Endometrium (tissue), 2 donors: ENCODE data around the gene ATP2B2.

Source experiments
- FAIRE-seq: peaks from 2 replicates; lab custom pipeline; 2012; peaks lifted over from hg19 to GRCh38; lab: Jason Lieb, UNC
- donor health status: control.
- donor health status: control.

The ATP2B2 gene

DNA sequence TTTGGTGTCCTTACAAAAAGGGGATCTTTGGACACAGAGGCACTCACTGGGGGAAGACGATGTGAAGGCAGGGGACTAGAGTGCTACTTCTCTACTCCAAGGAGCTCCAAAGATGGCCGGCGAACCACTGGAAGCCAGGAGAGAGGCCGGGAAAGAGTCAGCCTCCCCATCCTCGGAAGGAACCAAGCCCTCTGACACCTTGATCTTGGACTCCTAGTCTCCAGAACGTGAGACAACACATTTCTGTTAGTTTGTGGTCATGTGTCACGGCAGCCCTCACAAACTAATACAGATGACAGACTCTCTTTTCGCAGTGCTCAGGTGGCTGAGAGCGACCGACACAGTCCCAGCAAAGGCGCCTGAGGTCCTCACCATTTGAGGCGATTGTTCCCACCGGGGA, 24.4 kb upstream of the ATP2B2 start:
- no peak for FAIRE-seq

DNA sequence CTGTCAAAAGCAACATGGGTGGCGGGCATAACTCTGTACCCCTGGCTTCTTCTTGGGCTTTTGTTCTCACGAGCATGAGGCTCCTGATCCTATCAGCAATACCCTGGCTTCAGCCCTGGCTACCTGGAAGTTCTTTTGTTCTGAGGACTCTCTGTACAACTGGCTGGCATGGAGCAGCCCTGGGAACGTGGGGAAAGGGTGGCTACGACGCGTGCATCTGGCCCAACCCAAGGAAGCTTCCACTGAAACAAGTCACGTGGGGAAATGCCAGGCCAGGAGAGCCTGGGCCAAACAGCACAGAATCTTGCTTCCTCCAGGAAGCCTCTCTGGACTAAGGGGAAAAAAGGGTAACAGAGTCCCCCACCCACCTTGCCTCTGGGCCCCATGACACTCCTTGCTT, 22.7 kb upstream of the ATP2B2 start:
- FAIRE-seq, result no peak

DNA sequence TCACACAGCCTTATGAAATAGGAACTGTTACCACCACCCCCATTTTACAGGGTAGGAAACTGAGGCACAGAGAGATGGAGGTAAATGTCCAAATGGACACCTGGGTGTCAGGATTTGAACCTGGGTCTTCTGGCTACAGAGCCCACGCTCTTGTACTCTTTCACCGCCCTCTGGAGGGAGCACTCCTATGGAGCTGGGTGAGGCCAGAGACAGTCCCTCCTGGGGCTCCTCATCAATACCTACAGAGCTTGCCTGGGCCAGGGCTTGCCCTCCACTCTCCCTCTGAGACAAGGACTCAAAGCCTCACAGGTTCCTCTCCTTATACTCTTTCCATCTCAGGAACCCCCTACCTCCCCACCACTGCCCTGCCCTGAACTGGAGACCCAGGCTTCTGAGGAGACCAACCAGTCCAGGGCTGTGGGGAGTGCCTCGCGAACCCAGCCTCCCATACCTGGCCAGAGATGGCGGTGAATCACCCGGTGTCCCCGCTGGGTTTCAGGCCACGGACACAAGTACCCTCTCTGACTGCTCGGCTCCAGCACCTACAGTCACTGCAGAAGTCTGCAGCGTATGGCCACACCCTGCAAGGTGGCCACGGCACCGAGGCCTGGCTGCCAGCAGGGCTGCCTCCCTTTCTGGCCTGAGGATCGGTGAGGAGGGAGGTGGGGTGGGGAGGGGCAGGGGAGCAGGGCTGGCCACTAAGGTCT, 22.1 kb upstream of the ATP2B2 start:
- no peak for FAIRE-seq

DNA sequence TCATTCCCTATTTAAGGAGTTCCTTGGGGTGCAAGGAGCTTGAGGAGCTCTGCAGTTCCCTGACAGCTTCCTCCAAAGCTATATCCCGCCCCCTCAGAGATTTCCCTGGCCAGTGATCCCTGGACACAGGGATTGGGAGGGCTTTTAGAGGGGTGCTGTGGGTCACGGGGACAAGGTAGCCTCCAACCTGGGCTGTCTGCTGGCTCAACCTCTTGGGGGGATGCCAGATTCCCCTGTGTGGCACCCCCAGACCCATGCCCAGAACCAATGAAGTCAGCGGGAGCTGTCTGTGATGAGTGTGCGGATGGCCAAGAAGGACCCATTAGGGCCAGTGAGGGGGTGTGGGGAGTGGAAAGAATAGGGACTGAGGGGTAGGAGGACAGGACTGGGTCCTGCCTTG, 21.0 kb upstream of the ATP2B2 start:
- no peak for FAIRE-seq

DNA sequence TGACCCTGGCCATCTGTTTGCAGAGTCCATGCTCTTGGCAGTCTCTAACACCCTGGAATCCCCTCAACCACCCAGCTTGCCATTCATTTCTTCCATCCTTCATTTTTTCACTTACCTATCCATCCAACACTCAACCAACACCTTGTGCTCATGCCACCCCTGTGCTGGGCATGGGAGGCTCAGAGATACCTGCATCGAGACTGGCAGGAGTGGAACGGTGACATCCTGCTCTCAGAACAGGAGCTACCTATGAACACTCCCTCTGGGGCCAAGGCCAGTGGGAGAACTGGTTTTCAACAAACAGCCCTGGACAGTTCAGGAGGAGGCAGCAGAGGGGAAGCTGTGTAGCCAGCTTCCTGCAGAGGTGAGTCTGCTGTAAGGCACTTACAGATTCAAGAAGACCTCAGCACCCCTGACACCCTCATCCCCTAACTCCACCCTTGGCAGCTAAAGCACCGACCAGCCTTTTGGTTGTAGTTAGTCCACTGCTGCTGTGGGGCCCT, 19.5 kb upstream of the ATP2B2 start:
- FAIRE-seq, result no peak

DNA sequence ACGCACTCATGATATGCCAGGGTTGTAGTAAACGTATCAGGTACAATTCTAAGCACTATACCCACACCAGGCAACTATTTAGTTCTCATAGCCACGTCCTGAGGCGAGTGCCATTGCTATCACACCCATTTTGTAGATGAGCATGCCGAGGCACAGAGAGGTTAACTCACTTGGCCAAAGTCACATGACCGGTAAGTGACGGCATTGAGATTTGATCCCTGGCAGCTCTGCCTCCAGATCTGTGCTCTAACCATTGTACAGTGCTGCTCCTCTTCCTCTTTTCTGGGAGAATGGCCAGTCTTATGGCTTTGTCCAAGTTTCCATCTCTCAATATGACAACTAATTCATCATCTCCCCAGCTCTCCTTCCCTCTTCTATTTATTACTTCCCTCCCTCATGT, 18.9 kb upstream of the ATP2B2 start:
- FAIRE-seq, result no peak

DNA sequence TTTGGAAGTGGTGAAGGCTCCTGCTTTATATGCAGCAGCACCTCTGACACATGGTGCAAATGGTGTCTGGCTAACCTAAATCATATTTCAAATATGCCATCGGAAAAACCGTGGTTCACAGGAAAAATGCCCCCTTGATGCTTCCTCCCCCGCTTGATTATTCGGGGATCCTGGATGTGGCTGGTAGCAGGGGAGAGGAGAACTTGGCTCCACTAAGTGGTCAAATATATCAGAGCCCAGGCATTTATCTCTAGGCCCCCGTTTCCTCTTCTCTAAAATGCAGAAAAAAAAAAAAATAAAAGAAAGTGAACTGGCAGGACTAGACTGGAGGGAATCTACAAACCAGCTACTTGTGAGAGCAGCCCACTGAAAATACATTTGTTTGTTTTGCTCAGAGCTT, 18.2 kb upstream of the ATP2B2 start:
- no peak for FAIRE-seq

DNA sequence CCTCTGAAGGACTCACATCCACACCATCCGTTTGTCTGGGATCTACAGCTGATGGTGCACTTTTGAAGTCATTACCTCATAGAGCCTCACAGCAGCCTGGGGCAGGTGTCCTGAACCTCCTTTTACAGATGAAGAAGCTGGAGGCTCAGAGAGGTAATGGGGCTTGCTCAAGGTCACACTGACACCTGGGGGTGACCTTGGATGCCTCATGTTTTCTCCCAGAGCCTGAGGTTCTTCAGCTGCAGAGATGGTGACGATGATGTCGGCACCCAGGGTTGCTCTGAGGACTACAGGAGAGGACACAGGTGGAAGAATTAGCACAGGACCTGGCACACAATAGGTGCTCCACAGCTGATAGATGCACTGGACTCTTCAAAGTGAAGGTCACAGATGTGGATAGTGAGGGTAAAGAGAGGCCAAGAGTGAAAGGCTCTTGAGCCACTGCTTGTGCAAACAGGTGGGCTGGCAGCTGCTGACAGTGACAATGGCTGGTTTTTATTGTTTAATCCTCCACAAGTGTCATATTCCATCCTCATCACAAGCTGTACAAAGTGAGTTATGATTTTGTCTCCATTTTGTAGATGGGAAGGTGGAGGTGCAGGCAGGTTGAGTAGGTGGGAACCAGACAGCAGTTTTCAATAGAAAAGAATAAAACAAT, 17.4 kb upstream of the ATP2B2 start:
- no peak for FAIRE-seq

DNA sequence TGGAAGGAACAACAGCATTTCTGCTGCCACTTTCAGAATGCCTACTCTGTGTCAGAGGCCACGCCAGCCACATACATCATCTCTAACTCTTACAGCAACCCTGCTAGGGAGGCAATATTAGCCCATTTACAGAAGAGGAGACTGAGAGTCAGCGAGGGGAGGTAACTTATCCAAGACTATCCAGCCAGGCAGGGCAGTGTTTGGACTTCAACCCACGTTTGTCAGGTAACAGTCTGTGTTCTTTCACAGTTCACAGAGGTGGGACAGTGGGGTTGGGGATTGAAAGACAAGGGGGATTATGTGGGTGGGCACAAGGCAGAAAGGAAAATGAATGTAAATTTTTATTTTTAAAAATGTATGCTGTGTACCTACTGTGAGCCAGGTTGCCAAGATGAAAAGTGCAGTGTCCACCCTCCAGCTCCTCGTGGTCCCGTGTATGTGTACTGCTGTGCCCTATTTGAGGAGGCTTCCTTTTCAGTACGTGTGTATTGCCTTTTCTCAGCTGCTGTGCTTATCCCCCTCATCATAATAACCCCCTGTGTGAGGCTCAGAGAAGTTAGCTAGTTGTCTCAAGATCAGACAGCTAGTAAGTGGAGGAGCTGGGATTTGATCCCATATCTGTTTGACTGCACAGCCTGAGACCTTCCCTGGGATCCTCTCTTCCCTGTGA, 16.5 kb upstream of the ATP2B2 start:
- FAIRE-seq, result no peak

DNA sequence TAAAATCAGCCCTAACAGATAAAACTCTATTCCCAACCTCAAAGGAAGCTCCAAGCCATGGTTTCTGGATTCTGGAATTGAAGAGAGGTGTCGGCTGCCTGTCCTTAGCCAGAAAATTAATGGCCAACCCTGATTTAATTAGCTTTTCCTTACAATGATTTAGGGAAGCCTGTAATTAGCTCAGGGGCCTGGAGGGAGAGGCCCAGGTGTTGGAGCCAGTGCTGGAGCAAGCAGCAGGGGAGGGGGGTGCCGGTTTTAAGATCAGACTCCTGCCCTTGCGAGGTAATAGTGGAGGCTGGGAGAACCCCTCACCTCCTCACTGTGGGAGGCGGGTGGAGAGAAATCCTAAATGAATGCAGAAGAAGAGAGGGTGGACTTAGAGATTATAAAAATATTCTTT, 14.7 kb upstream of the ATP2B2 start:
- FAIRE-seq, result no peak

DNA sequence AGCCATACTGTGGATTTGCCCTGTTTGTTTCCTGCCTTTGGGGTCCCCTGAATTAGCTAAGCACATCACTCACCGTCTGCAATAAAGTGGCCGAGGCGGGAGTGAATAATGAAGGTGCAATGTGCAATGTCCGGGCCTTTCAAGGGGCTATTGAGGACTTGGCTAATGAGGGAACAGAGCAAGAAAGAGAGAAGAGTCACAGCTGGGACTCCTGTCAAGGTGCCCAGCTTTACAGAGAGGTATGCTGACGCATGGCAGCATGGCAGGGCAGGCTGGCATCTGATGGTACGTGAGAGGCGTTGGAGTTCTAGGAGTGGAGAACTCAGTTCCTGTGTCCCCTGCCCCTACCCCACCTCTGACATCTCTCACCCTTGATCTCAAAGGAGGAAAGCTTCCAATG, 13.8 kb upstream of the ATP2B2 start:
- FAIRE-seq, result no peak

DNA sequence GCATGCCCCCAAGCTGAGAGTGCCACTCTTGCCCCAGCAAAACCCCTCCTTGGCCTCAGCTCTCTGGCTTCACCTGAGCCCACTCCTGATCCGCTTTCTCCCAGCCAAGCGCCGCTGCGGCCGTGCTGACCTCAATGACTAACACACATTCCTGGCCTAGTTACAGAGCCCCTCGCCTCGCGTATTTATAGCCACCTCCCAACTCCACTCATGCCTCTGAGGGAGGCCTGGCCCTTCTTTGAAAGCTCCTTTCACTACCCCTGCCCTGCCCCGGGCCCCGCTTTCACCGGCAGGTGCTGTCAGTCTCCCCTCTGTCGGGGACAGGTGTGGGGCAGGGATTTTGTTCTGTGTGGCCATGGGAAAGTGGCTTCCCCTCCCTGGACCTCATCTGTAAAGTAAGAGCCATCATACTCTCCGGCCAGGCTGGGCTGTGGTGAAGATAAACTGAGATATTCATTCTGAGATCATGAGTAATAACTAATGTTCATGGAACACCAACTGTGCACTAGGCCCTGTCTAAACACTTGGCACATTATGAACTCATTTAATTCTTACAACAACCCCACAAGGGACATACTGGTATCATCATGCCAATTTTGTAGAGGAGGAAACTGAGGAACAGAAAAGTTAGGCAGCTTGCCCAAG, 13.2 kb upstream of the ATP2B2 start:
- no peak for FAIRE-seq

DNA sequence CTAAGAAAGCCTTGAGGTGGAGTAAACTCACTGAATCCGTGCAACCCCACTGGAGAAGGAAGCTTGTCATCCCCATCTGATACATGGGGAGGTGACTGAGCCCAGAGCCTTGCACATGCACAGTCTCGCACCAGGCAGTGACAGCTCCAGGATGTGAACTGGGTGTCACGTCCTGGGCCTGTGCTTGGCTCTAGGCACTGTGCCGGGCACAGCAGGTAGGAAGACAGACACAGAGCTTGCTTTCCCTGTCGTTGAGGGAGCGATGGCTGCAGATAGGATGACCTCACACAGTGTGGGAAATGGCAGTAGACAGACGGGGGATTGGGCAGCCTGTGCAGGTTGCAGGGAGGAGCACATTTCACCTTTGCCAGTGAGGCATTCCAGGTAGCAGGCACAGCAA, 12.2 kb upstream of the ATP2B2 start:
- no peak for FAIRE-seq

DNA sequence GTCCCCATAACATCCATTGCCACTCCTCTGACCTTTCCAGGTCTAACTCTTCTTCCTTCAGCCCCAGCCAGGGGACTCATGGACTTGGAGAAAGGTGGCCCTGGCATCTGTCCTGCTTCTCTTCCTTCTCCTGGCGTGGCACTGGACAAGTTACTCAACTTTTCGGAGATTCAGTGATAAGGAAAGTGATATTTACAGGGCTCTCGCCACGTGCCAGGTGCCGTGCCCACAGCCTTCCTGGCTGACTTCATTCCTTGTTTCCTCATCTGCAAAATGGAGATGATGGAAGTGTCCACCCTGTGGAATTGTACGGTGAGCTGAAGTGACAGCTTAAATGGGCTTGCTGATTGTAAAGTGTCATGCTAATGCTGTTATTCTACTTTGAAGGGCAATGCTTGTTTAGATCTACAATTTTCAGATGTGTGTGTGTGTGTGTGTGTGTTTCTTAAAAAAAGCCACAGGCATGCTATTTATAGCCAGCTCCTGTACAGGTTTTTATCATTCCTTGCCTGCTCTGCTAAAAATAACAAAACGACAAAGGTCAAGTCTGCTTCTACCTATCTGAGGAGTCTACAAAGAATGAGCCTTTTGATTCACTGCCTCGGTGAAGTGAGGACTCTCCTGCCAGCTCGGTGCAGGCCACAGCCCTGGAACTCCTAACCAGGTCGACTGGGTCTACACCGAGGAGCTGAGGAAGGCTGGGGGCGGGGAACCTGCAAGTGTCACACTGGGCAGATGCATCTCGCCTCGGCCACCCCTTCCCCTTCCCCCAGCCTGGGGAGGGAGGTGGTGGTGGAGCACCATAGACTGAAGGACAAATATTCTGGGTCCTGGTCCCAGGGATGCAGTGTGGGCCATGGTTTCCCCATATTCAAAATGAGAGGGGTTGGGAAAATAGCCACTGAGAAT, 11.4 kb upstream of the ATP2B2 start:
- no peak for FAIRE-seq

DNA sequence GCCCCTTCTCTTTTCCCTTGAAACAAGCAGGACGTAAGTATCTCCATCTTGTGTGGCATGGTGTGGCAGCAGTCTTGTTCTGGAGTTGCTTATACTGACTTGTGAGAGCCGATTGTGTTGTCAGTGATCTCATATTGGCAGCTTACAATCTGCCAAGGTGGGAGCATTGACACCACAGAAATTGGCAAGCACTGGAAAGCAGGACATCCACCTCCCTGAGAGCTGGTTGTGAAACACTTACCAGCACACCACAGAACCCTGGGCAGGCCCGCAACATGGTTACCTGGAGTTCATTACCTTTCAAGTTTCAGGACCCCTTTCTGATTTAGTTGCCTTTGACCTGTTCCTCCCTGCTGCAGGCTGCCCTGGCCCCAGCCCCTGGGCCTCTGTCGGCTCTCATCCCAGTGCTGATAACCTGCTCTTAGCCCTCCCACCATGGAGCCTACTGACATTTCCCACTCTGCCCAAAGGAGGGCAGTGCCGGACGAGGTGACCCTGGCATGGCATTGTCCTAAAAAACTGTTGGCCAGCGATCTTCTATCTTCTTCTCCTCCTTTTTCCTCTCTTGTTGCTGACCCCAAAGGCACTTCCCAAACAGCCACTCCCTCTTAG, 10.6 kb upstream of the ATP2B2 start:
- no peak for FAIRE-seq

DNA sequence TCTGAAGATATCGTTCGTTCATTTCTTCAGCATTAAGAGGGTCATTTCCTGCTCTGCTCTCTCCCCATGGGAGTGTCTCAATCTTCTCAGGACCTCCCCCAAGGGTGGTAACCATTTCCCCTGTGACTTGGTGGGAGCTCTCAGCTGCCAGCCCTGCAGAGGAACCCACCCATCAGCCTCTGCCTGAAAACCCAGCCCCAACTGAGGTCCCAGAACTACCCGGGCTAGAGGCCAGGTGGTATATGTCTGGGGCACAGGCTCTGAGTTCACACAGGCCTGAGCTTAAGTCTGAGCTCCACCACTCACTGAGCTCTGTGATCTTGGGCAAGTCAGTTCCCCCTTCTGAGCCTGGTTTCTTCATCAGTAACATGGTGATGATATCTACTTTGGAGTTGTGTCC, 10.0 kb upstream of the ATP2B2 start:
- no peak for FAIRE-seq

DNA sequence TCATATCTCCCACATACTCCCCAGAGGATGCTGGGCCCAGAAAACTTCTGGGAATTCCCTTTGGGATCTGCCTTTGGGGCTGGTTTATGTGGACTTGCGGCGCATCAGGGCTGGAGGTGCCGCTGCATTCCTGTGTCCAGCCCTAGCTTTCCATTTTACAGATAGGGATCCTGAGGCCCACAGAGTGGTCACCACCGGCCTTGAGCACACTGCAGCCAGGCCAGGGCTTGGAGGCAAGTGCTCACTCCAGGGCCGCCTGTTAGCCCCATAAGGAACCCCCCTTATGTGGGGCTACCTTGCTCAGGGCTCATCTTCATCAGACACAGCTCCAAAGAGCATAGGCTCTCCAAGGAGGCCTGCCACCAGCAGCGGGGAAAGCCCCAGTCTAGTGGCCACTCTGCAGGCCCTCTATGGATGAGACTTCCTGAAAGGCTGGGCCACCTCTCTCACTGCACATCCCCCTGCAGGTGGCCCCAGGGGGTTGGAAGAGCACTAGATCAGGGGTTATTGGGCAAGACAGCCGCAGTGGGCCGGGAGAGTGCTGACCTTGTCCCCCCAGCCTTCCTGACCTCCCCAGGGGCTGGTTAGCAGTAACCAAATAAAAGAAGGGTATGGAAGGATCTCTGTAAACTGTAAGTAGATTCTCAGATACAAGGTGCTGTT, 9.2 kb upstream of the ATP2B2 start:
- no peak for FAIRE-seq

DNA sequence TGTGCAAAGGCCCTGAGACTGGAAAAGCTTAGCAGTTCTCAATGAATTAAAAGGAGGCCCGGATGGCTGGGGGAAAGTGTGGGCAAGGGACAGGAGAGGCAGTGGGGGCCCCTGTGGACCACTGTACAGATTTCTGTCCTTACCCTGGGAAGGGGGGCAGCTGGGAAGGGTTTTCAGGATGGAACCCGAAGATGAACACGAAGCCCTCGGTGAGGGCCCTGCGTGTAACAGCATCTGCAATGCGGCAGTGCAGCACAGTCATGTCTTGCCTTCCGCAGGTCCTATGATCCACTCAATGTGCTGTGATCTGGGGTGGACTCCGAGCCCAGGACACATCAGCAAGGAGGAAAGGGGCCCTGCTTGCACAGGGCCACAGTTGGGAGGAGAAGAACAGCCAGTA, 7.9 kb upstream of the ATP2B2 start:
- no peak for FAIRE-seq

DNA sequence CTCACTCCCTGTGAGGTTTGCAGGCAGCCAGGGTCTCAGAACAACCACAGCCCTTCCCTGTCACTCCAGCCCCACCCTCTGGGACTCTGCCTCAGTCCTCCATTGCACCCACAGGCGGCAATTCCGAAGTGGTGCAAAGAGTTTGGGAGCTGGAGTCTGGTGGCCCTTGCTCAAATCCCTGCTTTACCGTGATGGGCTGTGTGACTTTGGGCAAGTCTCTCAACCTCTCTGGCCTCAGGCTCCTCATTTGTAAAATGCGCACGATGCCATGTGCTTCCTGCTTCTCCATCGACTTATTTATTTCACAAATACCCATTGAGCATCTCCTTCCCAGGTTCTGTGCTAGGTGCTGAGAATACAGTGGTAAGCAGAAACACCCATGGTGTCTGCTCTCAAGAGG, 7.3 kb upstream of the ATP2B2 start:
- FAIRE-seq, result no peak

DNA sequence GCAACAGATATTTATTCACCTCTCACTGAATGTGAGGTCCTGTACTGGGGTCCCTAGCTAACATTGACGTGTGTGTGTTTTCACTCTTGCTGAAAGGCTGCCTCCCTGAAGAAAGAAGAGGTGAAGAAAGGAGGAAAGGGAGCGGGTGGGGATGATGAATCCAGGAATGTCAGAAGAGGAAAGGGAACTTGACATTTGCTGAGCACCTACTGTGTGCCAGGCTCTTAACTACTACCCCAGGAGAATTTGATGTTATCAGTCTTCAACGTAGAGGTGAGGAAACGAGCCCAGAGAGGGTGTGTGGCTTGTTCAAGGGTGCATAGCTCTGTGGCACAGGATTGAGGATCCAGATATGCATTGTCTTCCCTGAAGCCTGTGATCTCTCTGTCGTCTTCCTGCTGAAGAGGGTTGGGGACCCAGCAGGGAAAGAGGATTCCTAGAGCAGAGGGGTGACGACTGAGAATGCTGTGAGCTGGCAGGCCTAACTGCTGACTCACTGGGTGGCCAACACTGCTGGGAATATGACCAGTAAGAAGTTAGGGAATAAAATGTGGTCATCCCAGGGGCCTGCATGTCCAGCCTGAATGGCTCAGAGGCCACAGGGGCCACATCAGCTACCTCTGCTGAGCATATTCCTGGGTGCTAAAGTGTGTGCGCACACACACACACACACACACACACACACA, 6.6 kb upstream of the ATP2B2 start:
- no peak for FAIRE-seq
